Spleen (tissue), 7 donors: ENCODE data around the gene NR3C2.

Experiments used
- POLR2A ChIP-seq, 3 donors: fragments of 450-650 bp; IDR thresholded peaks; one replicate each; pipeline ENCODE4 v1.5.1; 2017; ENCODE audit warnings: antibody characterized with exemption in 3 of 3, mild to moderate bottlenecking in 1 of 3
- POLR2AphosphoS5 ChIP-seq, 3 donors: sonication (generic); formaldehyde crosslinking; IDR thresholded peaks; one replicate each; pipeline ENCODE4 v1.5.1; 2017; ENCODE audit warnings: antibody characterized with exemption in 3 of 3
- TF ChIP-seq, protein P1 (sequence below), 11 experiments: fragments of 200-600 bp in 7 of 11; fragments of 450-650 bp in 4 of 11; sonication (generic) in 4 of 11; IDR thresholded peaks in 8 of 11; conservative IDR thresholded peaks in 3 of 11; 1 replicate in 7 of 11; 2 replicates in 4 of 11; pipeline versions ENCODE4 v1.4.0 to v1.8.0; 2016 to 2021; ENCODE audit warnings: antibody characterized with exemption in 11 of 11, inconsistent platforms in 4 of 11, mild to moderate bottlenecking in 1 of 11
- donor health status: DM: no; HTN: no; CAD: no; lungs with moderate emphysema.
- donor health status: DM: no; HTN: no; CAD: no.
- donor health status: DM: no; HTN: no; CAD: no.

DNA sequence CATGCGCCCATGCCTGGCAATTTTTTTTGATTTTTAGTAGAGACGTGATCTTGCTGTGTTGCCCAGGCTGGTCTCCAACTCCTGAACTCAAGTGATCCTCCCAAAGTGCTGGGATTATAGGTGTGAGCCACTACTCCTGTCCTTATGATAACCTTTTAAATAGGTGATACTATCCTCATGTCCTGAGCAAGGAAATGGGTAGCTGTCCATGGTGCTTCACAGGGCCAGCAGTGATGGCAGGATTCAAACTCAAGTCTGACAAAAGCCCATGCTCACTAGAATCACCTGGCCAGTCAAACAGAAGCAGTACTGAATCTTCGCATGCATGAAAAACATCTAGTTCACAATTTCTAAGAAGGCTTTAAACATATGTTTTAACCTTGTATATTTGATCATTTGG is 235.1 kb downstream of the NR3C2 start:
- TF ChIP-seq, protein P1, sequence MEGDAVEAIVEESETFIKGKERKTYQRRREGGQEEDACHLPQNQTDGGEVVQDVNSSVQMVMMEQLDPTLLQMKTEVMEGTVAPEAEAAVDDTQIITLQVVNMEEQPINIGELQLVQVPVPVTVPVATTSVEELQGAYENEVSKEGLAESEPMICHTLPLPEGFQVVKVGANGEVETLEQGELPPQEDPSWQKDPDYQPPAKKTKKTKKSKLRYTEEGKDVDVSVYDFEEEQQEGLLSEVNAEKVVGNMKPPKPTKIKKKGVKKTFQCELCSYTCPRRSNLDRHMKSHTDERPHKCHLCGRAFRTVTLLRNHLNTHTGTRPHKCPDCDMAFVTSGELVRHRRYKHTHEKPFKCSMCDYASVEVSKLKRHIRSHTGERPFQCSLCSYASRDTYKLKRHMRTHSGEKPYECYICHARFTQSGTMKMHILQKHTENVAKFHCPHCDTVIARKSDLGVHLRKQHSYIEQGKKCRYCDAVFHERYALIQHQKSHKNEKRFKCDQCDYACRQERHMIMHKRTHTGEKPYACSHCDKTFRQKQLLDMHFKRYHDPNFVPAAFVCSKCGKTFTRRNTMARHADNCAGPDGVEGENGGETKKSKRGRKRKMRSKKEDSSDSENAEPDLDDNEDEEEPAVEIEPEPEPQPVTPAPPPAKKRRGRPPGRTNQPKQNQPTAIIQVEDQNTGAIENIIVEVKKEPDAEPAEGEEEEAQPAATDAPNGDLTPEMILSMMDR (IDR thresholded peaks at IDR 0.05 in 8 of 11, conservative IDR thresholded peaks at IDR 0.05 in 3 of 11): no peak
- no peak for TF ChIP-seq POLR2A (IDR thresholded peaks at IDR 0.05)
- TF ChIP-seq POLR2AphosphoS5 (IDR thresholded peaks at IDR 0.05): no peak
